Measurements from ENCODE around the gene ZSCAN2.

The ZSCAN2 gene

GRCh38 chr15:84598250-84598649 is 2.6 kb upstream of the ZSCAN2 start:
- ChIA-PET CTCF (interaction anchor here (0.7 to 2.0 kb wide), 9 partner anchors 23 to 330 kb away, joined by 3 to 12 read pairs (median 4); no protein-coding TSS in a partner anchor), POLR2A (interaction anchor here (1.2 to 2.1 kb wide), 2 partner anchors 56 to 118 kb away, joined by 4 to 7 read pairs; partner anchors contain the start of genes SEC11A and WDR73)
- no peak for DNase-seq (ENCODE audit: extremely low spot score)
- TF ChIP-seq BHLHE40 (IDR thresholded peaks at IDR 0.05; ENCODE audit: borderline replicate concordance) (no peak), NFRKB (IDR thresholded peaks at IDR 0.05) (no peak), LEF1 (IDR thresholded peaks at IDR 0.05; ENCODE audit: borderline replicate concordance) (no peak), SUZ12 (IDR thresholded peaks at IDR 0.05) (no peak), ARNT (IDR thresholded peaks at IDR 0.05) (no peak), ZNF384 (IDR thresholded peaks at IDR 0.05) (no peak), HDGF (IDR thresholded peaks at IDR 0.05; ENCODE audit: borderline replicate concordance) (no peak), CTBP1 (IDR thresholded peaks at IDR 0.05; ENCODE audit: borderline replicate concordance) (no peak), TARDBP (IDR thresholded peaks at IDR 0.05) (no peak), L3MBTL2 (conservative IDR thresholded peaks at IDR 0.05) (no peak), SP1 (IDR thresholded peaks at IDR 0.05) (no peak)

- peak; percentile 73 for DNase-seq (ENCODE audit: extremely low spot score)
- TF ChIP-seq NFRKB (IDR thresholded peaks at IDR 0.05) (no peak), FOXA1 (IDR thresholded peaks at IDR 0.05) (no peak), ARNT (IDR thresholded peaks at IDR 0.05) (no peak), PKNOX1 (IDR thresholded peaks at IDR 0.05) (no peak), HDGF (IDR thresholded peaks at IDR 0.05; ENCODE audit: borderline replicate concordance) (no peak), SUZ12 (IDR thresholded peaks at IDR 0.05) (no peak), BHLHE40 (IDR thresholded peaks at IDR 0.05; ENCODE audit: borderline replicate concordance) (no peak), L3MBTL2 (conservative IDR thresholded peaks at IDR 0.05) (no peak), ZNF384 (IDR thresholded peaks at IDR 0.05) (no peak), TARDBP (IDR thresholded peaks at IDR 0.05) (no peak), FOXK2 (IDR thresholded peaks at IDR 0.05) (no peak), LEF1 (IDR thresholded peaks at IDR 0.05; ENCODE audit: borderline replicate concordance) (no peak), ELF4 (IDR thresholded peaks at IDR 0.05) (no peak)
- POLR2A ChIA-PET: interaction anchor here (1.2 to 3.7 kb wide), 3 partner anchors 32 to 117 kb away, joined by 4 to 22 read pairs (median 7); partner anchors contain the start of genes SEC11A and WDR73
- CTCF ChIA-PET: interaction anchor here (0.7 to 2.0 kb wide), 19 partner anchors 16 to 350 kb away, joined by 3 to 12 read pairs (median 4); no protein-coding TSS in a partner anchor
Observed at GRCh38 chr15:84598993-84599392, 1.8 kb upstream of the ZSCAN2 start.

GRCh38 chr15:84599906-84600305 is 903 bp upstream of the ZSCAN2 start:
- DNase-seq (ENCODE audit: extremely low spot score): no peak
- no peak for TF ChIP-seq FOXK2 (IDR thresholded peaks at IDR 0.05)
- no peak for TF ChIP-seq FOXA1 (IDR thresholded peaks at IDR 0.05)
- no peak for TF ChIP-seq FOXM1 (IDR thresholded peaks at IDR 0.05; ENCODE audit: borderline replicate concordance)
- TF ChIP-seq CTBP1 (IDR thresholded peaks at IDR 0.05; ENCODE audit: borderline replicate concordance): no peak
- TF ChIP-seq ELF4 (IDR thresholded peaks at IDR 0.05): no peak
- no peak for TF ChIP-seq SP1 (IDR thresholded peaks at IDR 0.05)
- no peak for TF ChIP-seq HDGF (IDR thresholded peaks at IDR 0.05; ENCODE audit: borderline replicate concordance)
- no peak for TF ChIP-seq SUZ12 (IDR thresholded peaks at IDR 0.05)
- no peak for TF ChIP-seq TARDBP (IDR thresholded peaks at IDR 0.05)
- TF ChIP-seq L3MBTL2 (conservative IDR thresholded peaks at IDR 0.05): no peak
- TF ChIP-seq PKNOX1 (IDR thresholded peaks at IDR 0.05): no peak
- no peak for TF ChIP-seq NFRKB (IDR thresholded peaks at IDR 0.05)
- no peak for TF ChIP-seq BHLHE40 (IDR thresholded peaks at IDR 0.05; ENCODE audit: borderline replicate concordance)
- no peak for TF ChIP-seq ARNT (IDR thresholded peaks at IDR 0.05)
- TF ChIP-seq ZNF384 (IDR thresholded peaks at IDR 0.05): no peak
- no peak for TF ChIP-seq LEF1 (IDR thresholded peaks at IDR 0.05; ENCODE audit: borderline replicate concordance)
- POLR2A ChIA-PET: interaction anchor here (0.6 to 3.7 kb wide), 3 partner anchors 29 to 54 kb away, joined by 4 to 22 read pairs (median 6); partner anchors contain the start of gene WDR73
- CTCF ChIA-PET: interaction anchor here (0.7 to 2.0 kb wide), 9 partner anchors 27 to 444 kb away, joined by 3 to 12 read pairs (median 7); no protein-coding TSS in a partner anchor

- TF ChIP-seq L3MBTL2 (conservative IDR thresholded peaks at IDR 0.05): peak; percentile 98
- no peak for TF ChIP-seq FOXK2 (IDR thresholded peaks at IDR 0.05)
- ChIA-PET POLR2A (interaction anchor here (0.6 to 3.7 kb wide), 3 partner anchors 29 to 54 kb away, joined by 4 to 22 read pairs (median 6); partner anchors contain the start of gene WDR73), CTCF (interaction anchor here (0.6 to 1.8 kb wide), 7 partner anchors 28 to 444 kb away, joined by 3 to 12 read pairs (median 3); no protein-coding TSS in a partner anchor)
- DNase-seq (ENCODE audit: extremely low spot score): peak; percentile 79
Observed at GRCh38 chr15:84600331-84600686, 500 bp upstream of the ZSCAN2 start.

GRCh38 chr15:84601555-84601838 is 688 bp downstream of the ZSCAN2 start:
- TF ChIP-seq TARDBP (IDR thresholded peaks at IDR 0.05) (no peak), ARNT (IDR thresholded peaks at IDR 0.05) (no peak), CTBP1 (IDR thresholded peaks at IDR 0.05; ENCODE audit: borderline replicate concordance) (no peak), L3MBTL2 (conservative IDR thresholded peaks at IDR 0.05) (no peak), ELF4 (IDR thresholded peaks at IDR 0.05) (no peak), LEF1 (IDR thresholded peaks at IDR 0.05; ENCODE audit: borderline replicate concordance) (no peak), SP1 (IDR thresholded peaks at IDR 0.05) (no peak), SUZ12 (IDR thresholded peaks at IDR 0.05) (no peak), ZNF384 (IDR thresholded peaks at IDR 0.05) (no peak), FOXA1 (IDR thresholded peaks at IDR 0.05) (no peak), BHLHE40 (IDR thresholded peaks at IDR 0.05; ENCODE audit: borderline replicate concordance) (no peak), FOXK2 (IDR thresholded peaks at IDR 0.05) (no peak), NFRKB (IDR thresholded peaks at IDR 0.05) (no peak), HDGF (IDR thresholded peaks at IDR 0.05; ENCODE audit: borderline replicate concordance) (no peak), FOXM1 (IDR thresholded peaks at IDR 0.05; ENCODE audit: borderline replicate concordance) (no peak), PKNOX1 (IDR thresholded peaks at IDR 0.05) (no peak)
- CTCF ChIA-PET: interaction anchor here (0.9 to 1.6 kb wide), 3 partner anchors 14 to 55 kb away, joined by 3 to 10 read pairs (median 3); no protein-coding TSS in a partner anchor
- no peak for DNase-seq (ENCODE audit: extremely low spot score)
- POLR2A ChIA-PET: interaction anchor here (0.6 to 3.7 kb wide), 4 partner anchors 27 to 59 kb away, joined by 3 to 22 read pairs (median 3); no protein-coding TSS in a partner anchor
